Left lung (tissue), 10 donors: ENCODE measurements around the gene SLC12A7. TPM values are rescaled to one million over a fixed set of nuclear protein-coding genes. Genes with fewer than 3 reads are reported as not detected.
"Not testable (repeated sequence)": the region's sequence is repeated elsewhere in the genome, so short reads cannot be mapped to it uniquely, and the experiment has no call there.

Experiments
- ATAC-seq: fragments of 200-7000 bp; cut with Tn5 transposase; one replicate; pipeline ENCODE4 v1.9.1; 2020; ENCODE audit warnings: moderate library complexity
- DNase-seq, 4 donors: peaks; one replicate each; pipeline ENCODE4 v3.0.0-alpha.2; 2013 to 2020
- H3K27ac ChIP-seq, 2 donors: fragments of 200-600 bp; sonication (generic) in 1 of 2; one replicate each; pipeline versions ENCODE4 v1.5.0 to v1.8.0; 2020 to 2021
- H3K27me3 ChIP-seq, 2 donors: fragments of 200-600 bp; sonication (generic) in 1 of 2; one replicate each; pipeline versions ENCODE4 v1.5.0 to v1.8.0; 2020 to 2021
- H3K36me3 ChIP-seq, 2 donors: fragments of 200-600 bp; sonication (generic) in 1 of 2; one replicate each; pipeline versions ENCODE4 v1.5.0 to v1.8.0; 2020 to 2021
- H3K4me1 ChIP-seq, 2 donors: fragments of 200-600 bp; one replicate each; pipeline ENCODE4 v1.8.0; 2021
- H3K4me3 ChIP-seq, 2 donors: fragments of 200-600 bp; sonication (generic) in 1 of 2; one replicate each; pipeline versions ENCODE4 v1.5.0 to v1.8.0; 2020 to 2021; ENCODE audit warnings: mild to moderate bottlenecking in 1 of 2
- H3K9me3 ChIP-seq, 2 donors: fragments of 200-600 bp; sonication (generic) in 1 of 2; one replicate each; pipeline versions ENCODE4 v1.5.0 to v1.8.0; 2020 to 2021
- CTCF ChIP-seq, 2 donors: fragments of 200-600 bp; sonication (generic) in 1 of 2; IDR thresholded peaks; one replicate each; pipeline versions ENCODE4 v1.5.0 to v1.8.0; 2021; ENCODE audit warnings: antibody characterized with exemption in 2 of 2
- intact Hi-C, 2 donors: fragments of 100-400 bp; cut with DNase I; formaldehyde crosslinking; loops; one replicate each; pipeline versions ENCODE4 v1.11.2 to v1.14.2; 2022
- polyA plus RNA-seq, 6 donors: library from polyadenylated mRNA; unstranded; fragments of 120-200 nt; gene quantifications; one replicate each; pipeline ENCODE4 v1.2.1, GENCODE V29; 2013; ENCODE audit not compliant: insufficient read length in 6 of 6
- total RNA-seq, 2 donors: library from RNA; stranded (reverse); fragmentation: NEBNext Ultra II Directional; extraction: Animal tissue kit (Norgen Biotek cat#: 25700); gene quantifications; one replicate each; pipeline ENCODE4 v1.2.1, GENCODE V29; 2021
- donor health status: DM: no; HTN: yes; CAD: no.
- donor health status: DM: no; HTN: no; CAD: no.

The SLC12A7 gene
- total and polyA plus RNA-seq, 8 donors: 28.1 to 45.0 (median 32.3) TPM

- H3K4me3 ChIP-seq: no peak overlapping the region
- peaks cover 0 to 8% of the 10 kb centered on the region in 2 donors for H3K36me3 ChIP-seq
- ATAC-seq (no peak), DNase-seq (no peak)
- peaks cover 24 to 25% of the 10 kb centered on the region in 2 donors for H3K4me1 ChIP-seq
- H3K27ac ChIP-seq: no peak overlapping the region
- no peaks in the 10 kb centered on the region for H3K27me3 ChIP-seq
- no peaks in the 10 kb centered on the region for H3K9me3 ChIP-seq
- intact Hi-C loops: no loop called here
- TF ChIP-seq CTCF (IDR thresholded peaks at IDR 0.05): no peak
Measured at GRCh38 chr5:1098986-1099597, 12.8 kb downstream of the SLC12A7 start.

GRCh38 chr5:1097988-1098385, 13.9 kb downstream of the SLC12A7 start:
- DNase-seq, H3K4me3 ChIP-seq, H3K27ac ChIP-seq, H3K9me3 ChIP-seq, intact Hi-C loops, ATAC-seq, H3K27me3 ChIP-seq: not testable (repeated sequence)
- Histone ChIP-seq H3K36me3 (peaks cover 0 to 19% of the 10 kb centered on the region in 2 donors), H3K4me1 (peaks cover 13 to 14% of the 10 kb centered on the region in 2 donors)

GRCh38 chr5:1097381-1097987, 14.4 kb downstream of the SLC12A7 start:
- intact Hi-C loops: no loop called here
- no peaks in the 10 kb centered on the region for H3K27me3 ChIP-seq
- H3K4me3 ChIP-seq: no peak overlapping the region
- H3K27ac ChIP-seq: no peak overlapping the region
- TF ChIP-seq CTCF (IDR thresholded peaks at IDR 0.05): no peak
- H3K9me3 ChIP-seq: no peaks in the 10 kb centered on the region
- H3K36me3 ChIP-seq: peaks cover 0 to 22% of the 10 kb centered on the region in 2 donors
- H3K4me1 ChIP-seq: peaks cover 8 to 9% of the 10 kb centered on the region in 2 donors
- ATAC-seq (no peak), DNase-seq (no peak)

DNA sequence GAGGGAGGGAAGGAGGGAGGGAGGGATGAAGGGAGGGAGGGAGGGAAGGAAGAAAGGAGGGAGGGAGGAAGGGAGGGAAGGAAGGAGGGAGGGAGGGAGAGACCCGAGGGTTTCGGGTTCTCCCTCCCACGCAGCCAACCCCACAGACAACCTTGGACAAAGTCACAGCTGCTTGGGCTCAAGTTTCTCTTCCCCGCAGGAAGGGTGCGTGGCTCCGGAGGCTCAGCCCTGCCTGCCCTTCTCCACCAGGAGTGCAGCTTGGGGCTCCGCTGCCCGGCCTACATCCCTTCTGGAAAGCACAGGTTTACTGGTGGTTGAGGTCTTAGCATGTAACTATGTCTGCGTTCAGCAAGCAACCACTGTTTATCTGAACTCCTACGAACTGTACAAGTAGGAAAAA, 15.0 kb downstream of the SLC12A7 start:
- DNase-seq: no peak
- Histone ChIP-seq H3K4me3 (no peak overlapping the region), H3K27me3 (no peaks in the 10 kb centered on the region), H3K9me3 (no peaks in the 10 kb centered on the region), H3K27ac (no peak overlapping the region), H3K36me3 (peaks cover 0 to 29% of the 10 kb centered on the region in 2 donors), H3K4me1 (peaks cover 2 to 5% of the 10 kb centered on the region in 2 donors)
- TF ChIP-seq CTCF (IDR thresholded peaks at IDR 0.05): no peak
- intact Hi-C loops: no loop called here
- ATAC-seq: no peak

GRCh38 chr5:1095990-1096363, 15.9 kb downstream of the SLC12A7 start:
- peaks cover 0 to 7% of the 10 kb centered on the region in 2 donors for H3K4me1 ChIP-seq
- H3K27me3 ChIP-seq: no peaks in the 10 kb centered on the region
- H3K9me3 ChIP-seq: no peaks in the 10 kb centered on the region
- TF ChIP-seq CTCF (IDR thresholded peaks at IDR 0.05): no peak
- DNase-seq (no peak), ATAC-seq (no peak)
- intact Hi-C loops: no loop called here
- peaks cover 0 to 38% of the 10 kb centered on the region in 2 donors for H3K36me3 ChIP-seq
- no peak overlapping the region for H3K4me3 ChIP-seq
- H3K27ac ChIP-seq: no peak overlapping the region
